Measurements from ENCODE around the gene FAM20C.

Gene FAM20C

GRCh38 chr7:191981-192649 lies at the start of gene FAM20C:
Gene FAM20C, plus strand, starts transcription at chr7:192571. Its CDS starts 629 bp downstream, at chr7:193200.
- peak; percentile 42 for DNase-seq

GRCh38 chr7:143145-143751 lies 49.1 kb upstream of the FAM20C start:
- no peak for DNase-seq

DNA sequence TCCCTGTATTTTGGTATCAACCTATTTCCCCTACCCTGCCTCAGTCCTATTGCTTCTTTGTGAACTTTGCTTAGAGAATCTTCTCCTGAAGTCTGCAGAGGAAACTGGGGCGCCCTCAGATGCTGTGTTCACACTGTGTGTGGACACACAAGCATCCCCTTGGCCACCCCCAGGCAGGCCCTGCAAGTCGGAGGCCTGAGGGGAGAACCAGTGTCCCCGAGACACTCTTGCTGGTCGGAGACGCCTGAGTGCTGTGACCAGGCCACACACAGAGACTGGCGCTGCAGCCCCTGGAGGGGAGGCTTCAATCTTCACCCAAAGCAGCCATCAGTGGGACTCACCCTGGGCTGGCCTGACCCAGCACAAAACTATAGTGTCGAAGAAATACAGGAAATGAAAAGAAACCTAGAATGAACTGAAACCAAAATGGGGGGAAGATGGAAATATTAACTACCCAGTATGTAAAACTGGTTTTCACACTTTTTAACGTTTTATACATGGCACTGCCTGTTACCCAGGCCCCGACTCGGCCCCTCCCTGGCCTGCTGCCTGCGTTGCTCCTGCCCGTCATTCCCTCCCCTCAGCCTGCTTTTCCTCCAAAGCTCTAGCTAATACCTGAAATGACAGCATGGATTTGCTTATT lies 48.4 kb upstream of the FAM20C start:
- no peak for DNase-seq

DNA sequence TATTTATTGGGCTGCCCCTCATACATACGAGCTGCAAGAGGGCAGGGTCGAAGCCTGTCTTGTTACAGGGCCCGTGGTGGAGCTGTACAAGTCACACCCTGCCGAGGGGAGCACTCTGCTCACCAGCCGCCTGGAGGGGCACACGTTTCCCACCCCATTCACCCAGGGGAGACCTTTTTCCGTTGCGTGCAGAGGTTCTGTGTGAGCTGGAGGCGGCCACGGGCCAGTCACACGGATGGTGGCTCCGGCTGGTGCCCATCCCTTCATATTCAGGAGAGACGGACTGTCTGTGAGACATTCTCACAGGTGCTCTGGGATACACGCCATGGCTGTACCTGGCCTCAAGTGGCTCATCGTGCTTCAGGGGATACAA lies 47.9 kb upstream of the FAM20C start:
- no peak for DNase-seq

DNA sequence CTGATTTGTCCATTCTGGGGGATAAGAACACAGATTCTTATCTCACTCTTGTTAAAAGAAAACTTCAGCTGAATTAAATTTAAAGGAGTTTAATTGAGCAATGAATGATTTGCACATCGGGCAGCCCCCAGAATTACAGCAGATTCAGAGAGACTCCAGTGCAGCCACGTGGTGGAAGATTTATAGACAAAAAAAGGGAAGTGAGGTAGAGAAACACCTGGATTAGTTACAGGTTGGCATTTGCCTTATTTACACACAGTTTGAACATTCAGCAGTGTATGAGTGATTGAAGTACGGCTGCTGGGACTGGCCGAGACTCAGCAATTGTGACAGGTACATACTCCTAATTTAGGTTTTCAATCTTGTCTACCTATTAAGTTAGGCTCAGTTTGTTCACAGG lies 46.5 kb upstream of the FAM20C start:
- DNase-seq, result no peak

DNA sequence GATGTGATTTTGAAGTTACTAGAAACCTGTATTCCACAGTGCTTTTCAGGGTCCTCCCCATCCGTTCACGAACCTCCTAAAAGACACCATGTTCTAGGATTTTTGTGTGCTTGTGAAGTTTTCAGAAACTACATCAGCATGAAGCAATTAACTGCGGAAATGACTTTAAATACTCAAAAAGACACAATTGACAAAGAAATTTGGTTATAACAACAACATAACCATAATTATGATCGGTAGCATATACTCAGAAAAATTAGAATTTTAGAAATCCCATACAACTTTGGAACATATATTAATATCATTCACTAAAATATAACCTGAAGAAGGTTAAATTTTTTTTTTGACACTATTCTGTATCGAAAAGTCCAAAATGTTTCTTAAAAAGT lies 43.8 kb upstream of the FAM20C start:
- DNase-seq, result no peak

DNA sequence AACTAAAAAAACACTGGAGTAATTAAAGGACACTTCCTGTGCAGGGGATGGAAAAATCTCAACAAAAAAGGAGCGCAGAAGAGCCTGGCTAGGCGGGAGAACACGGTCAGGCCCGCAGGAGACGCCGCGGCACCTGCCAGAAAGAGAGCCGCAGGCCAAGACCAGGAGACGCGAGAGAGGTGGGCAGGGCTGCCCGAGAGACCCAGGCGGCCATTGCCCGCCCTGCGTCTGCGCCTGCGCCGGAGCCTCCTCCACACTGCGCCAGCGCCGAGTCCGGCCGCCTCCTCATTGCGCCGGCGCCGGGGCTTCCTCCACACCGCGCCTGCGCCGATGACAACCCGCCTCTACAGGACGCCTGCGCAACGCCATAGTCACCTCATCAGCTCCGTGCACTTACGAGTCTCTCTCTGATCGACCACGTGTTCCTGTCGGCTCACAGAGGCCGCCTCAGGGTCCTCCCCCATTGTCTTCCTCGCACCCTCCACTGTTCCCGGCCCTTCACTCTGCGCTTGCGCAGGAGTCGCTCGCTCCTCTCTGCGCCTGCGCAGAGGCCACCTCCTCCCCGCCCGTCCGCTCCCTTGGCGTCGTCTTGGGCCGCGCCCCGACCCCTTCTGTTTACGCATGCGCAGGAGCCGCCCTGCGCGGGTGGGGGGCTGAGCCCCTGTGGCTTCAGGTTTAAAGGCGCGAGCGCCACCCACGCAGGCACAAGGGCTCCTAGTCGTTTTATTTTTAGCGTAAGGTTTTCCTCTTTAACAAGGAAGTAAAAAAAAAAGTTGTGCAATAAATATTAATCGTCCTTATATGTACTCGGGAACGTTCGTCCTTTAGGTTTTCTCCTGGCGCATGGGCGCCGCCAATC lies 43.2 kb upstream of the FAM20C start:
- peak; percentile 97 for DNase-seq

DNA sequence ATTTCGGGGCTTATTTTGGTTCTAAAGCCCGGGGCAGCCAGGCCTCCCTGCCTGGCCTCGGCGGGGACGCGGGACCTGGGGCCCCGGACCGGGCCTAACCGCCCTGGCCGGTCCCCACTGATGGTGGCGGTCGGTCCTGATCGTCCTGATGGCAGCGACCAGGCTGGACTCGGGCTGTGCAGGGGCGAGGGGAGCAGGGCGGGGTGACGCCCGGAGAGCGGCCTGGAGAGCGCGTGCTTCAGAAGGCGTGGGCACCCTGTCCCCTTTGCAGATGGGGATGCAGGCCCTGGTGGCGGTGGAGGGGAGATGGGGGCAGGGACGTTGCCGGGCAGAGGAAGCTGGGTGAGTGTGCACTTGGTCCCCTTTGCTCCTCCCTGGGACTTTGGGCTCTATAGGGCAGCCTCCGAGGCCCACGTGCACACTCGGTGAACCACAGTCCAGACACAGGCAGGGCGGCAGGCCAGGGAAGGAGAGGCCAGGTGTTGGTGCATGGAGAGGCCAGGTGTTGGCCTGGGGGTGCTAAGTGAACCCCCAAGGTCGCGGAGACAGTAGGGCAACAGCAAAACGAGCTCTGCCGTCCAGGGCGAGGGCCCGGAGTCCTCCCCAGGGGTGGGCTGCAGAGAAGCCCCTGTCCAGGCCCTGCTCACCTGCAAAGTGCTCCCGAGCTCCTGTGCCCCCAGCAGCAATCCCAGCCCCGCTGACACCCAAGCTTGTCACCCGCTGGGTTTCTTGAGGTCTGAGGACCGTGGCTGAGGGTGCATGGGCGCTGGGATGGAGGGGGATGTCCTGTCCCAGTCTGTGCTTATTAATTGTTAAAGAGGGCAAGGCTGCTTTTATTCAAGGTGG lies 42.4 kb upstream of the FAM20C start:
- DNase-seq, result peak; percentile 28

- DNase-seq, result no peak
Observed at GRCh38 chr7:150811-151221, 41.6 kb upstream of the FAM20C start.

DNA sequence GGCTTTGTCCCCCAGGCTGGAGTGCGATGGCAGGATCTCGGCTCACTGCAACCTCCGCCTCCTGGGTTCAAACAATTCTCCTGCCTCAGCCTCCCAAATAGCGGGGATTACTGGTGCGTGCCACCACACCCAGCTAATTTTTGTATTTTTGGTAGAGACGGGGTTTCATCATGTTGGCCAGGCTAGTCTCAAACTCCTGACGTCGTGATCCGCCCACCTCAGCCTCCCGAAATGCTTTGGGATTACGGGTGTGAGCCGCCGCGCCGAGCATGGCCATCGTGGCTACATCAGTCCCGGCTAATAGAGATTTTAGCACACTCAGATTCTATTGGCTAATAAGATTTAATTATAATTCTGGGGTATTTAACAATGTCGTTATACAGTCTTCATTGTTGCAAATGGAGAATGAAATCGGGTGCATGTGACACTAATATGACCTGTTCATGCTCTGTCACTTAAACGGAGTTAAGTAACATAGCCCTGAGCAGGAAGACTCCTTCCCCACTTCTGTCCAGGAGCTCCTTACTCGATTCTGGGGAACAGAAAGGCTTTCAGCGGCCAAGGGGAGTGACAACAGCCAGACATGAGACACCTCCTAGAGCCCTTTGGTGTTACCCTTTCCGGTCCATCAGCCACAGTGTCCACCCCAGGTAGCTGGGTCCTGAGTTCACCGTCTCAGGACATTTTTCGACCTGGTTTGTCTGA lies 40.9 kb upstream of the FAM20C start:
- no peak for DNase-seq

DNA sequence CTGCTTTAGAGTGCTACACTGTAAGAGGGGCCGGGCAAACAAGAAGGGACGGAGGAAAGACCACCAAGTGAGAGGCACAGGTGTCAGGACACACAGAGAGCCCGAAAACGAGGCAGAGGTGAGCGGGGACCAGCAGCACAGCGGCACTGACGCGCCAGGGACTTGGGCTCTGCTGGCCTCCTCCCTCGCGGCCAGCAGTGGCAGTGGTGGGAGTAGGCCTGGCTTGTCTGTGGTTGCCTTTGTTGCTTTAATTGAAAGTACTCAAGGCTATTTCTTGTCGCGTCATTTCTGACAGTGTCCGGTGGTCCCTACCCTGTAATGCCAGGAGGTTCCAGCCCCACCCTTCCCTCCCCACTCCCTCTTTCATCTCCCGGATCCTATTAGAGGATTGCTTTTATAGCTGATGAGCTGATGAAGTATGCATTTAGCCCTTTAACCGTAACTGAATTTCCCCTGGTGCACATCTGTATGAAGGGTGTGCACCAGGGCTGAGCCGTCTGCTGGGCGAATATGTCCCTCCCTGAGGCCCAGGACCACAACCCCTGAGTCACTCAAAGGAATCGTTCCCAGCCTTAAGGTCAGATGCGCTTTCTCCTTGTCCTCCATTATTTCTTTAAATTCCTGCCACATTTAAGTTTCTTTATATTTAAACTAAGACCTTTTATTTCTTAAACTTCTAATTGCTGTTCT lies 39.5 kb upstream of the FAM20C start:
- no peak for DNase-seq

- DNase-seq, result no peak
Observed at GRCh38 chr7:153604-154003, 38.8 kb upstream of the FAM20C start.

DNA sequence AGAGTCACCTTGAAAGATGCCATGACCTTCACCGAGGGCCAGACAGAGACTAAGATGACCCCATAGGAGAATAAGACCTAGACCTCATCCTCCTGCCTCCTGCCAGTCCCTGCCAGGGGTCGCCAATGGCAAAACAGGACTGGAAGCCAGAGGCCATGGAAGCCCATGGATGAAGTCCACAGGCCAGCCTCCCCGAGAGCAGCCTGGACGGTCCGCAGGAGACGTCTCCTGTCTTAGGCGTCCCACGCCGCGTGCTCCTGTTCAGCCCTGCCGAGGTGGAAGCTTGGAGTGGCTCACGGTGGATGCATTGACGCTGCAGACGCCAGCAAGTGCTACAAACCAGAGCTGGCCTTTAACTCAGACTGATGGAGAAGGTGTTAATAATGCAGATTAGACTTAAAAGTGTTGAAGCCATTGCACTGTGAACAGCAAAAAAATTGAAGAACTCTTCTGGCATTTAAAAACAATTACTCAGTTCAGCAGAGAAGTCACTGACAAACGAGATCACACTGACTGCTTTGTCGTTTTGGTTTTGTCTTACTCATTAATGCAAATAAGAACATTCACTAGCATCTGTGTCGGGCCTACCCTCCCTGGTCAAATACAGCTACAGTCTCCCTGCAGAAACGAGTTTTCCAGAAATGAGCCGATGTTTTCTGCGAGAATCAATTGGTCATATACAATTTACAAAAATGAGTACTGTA lies 38.1 kb upstream of the FAM20C start:
- no peak for DNase-seq

- DNase-seq, result no peak
Observed at GRCh38 chr7:155469-155900, 36.9 kb upstream of the FAM20C start.

- no peak for DNase-seq
Observed at GRCh38 chr7:156111-157007, 36.0 kb upstream of the FAM20C start.

DNA sequence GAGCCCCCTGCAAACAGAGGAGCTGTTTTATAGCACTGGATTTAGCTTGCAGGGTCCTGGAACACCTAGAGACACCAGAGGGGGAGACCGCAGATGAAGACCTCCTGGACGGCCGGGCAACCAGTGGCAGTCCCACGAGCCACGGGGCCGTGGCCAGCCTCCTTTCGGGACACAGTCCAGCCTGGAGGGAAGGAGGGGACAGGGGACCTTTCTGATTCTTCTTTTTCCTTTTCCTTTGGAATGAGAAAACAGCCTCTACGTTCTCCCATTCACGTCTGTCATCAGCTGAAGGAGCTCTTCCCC lies 35.4 kb upstream of the FAM20C start:
- no peak for DNase-seq

DNA sequence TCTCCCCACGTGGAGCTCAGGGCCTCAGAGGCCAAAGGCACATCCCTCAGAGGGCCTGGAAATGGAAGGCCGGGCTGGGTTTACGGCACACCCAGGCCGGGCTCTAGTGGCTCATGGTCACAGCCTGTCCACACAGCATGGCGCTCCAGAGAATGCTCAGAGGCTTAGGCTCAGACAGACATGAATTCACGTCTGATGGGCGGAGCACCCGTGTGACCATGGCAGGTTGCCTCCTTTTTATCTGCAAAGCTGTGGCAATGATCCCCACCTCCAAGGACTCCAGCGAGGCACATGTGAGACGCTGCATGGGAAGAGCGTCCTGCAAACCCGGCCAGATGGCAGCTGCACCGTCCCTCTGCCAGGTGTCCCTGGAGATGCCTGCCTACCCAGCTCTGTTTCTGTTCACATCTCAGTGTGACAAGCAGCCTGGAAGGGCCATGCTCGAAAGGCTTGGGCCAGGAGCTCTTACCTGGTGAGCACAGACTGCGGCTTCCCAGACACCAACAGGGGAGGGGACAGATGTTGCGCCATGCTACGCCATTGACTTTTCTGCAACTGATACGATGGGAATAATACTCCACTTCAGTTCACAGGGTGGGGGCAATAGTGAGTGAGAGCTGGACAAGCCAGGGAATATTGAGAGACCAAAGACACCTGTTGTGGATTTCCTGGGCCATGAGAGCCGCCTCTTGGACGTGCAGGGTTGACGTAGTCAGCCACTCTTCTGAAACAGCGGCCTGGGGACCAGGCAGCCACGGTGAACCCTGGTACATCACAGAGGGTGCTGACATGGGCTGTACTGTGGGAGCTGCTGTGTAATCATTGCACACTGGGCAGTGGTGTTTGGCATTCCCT lies 34.4 kb upstream of the FAM20C start:
- no peak for DNase-seq

GRCh38 chr7:158771-159170 lies 33.6 kb upstream of the FAM20C start:
- no peak for DNase-seq

Data from stimulated activated CD4-positive, alpha-beta T cell treated with anti-CD3 and anti-CD28 coated beads, Interleukin-12 subunit alpha, Interleukin-12 subunit beta, amount 100 ng/mL, for 4 hours (primary cell).